SK-N-MC (cell line): ENCODE measurements around the gene ARHGAP23.

Source experiments
- EZH2 ChIP-seq: fragments of 200-600 bp; sonication (generic); IDR thresholded peaks from one replicate; pipeline ENCODE4 v1.6.1; 2017; ENCODE audit warnings: antibody characterized with exemption
- FOXP2 ChIP-seq: optimal IDR thresholded peaks from 2 replicates; pipeline ENCODE3; 2011; ENCODE audit warnings: mild to moderate bottlenecking, moderate library complexity; ENCODE audit not compliant: insufficient read depth; ENCODE audit errors: extremely low read length, control extremely low read depth
- POLR2AphosphoS5 ChIP-seq: IDR thresholded peaks from 2 replicates; pipeline ENCODE4 v1.6.1; 2012; ENCODE audit warnings: mild to moderate bottlenecking, low read depth, low read length, borderline replicate concordance

- TF ChIP-seq EZH2 (no peak), POLR2AphosphoS5 (no peak), FOXP2 (no peak)
Observed at GRCh38 chr17:38466346-38467315, 38.4 kb downstream of the ARHGAP23 start.
